Left colon (tissue), 2 donors: ENCODE measurements around the gene NGB. TPM values are rescaled to one million over a fixed set of nuclear protein-coding genes. Genes with fewer than 3 reads are reported as not detected.

ENCODE experiments used
- ATAC-seq: fragments of 200-7000 bp; cut with Tn5 transposase; one replicate; pipeline ENCODE4 v1.9.1; 2020; ENCODE audit warnings: mild to moderate bottlenecking, moderate library complexity
- DNase-seq, 2 donors: peaks; one replicate each; pipeline ENCODE4 v3.0.0-alpha.2; 2020
- intact Hi-C, 2 donors: fragments of 100-400 bp; cut with DNase I in 1 of 2; cut with micrococcal nuclease in 1 of 2; formaldehyde crosslinking; loops; one replicate each; pipeline versions ENCODE4 v1.11.2 to v1.14.0; 2022; cut with DNase I, micrococcal nuclease
- microRNA-seq, 2 donors: library from miRNA; unstranded; fragments of <30 nt; microRNA quantifications; one replicate each; pipeline versions ENCODE4 v1.1.0 to v1.2.0, GENCODE V29; 2020
- total RNA-seq, 2 donors: library from RNA; stranded (reverse); fragmentation: NEBNext Ultra II Directional; extraction: Animal tissue kit (Norgen Biotek cat#: 25700); gene quantifications; one replicate each; pipeline ENCODE4 v1.2.1, GENCODE V29; 2021
- donor health status: DM: no; HTN: no; CAD: no.
- donor health status: DM: yes; HTN: yes; CAD: no.

Gene NGB
- total RNA-seq, 2 donors from 2014 or later, result 0.31 TPM; not detected in 1

- intact Hi-C loops, result no loop called here
- ATAC-seq (no peak), DNase-seq (no peak)
Observed at GRCh38 chr14:77220246-77221017, 50.6 kb downstream of the NGB start.

GRCh38 chr14:77219591-77219990, 51.4 kb downstream of the NGB start:
- no peak for ATAC-seq

GRCh38 chr14:77217551-77217950, 53.5 kb downstream of the NGB start:
- intact Hi-C loops, result no loop called here
- no peak for DNase-seq
- no peak for ATAC-seq

More at GRCh38 chr14:77219591-77219990, 51.4 kb downstream of the NGB start:
- intact Hi-C loops, result no loop called here
- DNase-seq, result no peak

Small RNAs within 50 kb of the gene (microRNA-seq; reads per million reads assigned to microRNA genes)
- gene MIR1260A, result 0 reads per million in 2 donors

Other genes with a start within 250 kb of the NGB start
- gene IRF2BPL, start 242.5 kb downstream of the NGB start, total RNA-seq, result 10 to 100 TPM; 15.5 to 25.5 TPM
- gene CIPC, start 172.9 kb downstream of the NGB start, total RNA-seq, result 10 to 100 TPM; 50.4 to 52.0 TPM
- gene ZDHHC22, start 129.4 kb downstream of the NGB start, total RNA-seq, result not detected
- 10 to 100 TPM; 22.4 to 43.0 TPM for gene TMEM63C, start 89.4 kb downstream of the NGB start, total RNA-seq
- gene POMT2, start 49.7 kb upstream of the NGB start, total RNA-seq, result 10 to 100 TPM; 15.9 to 24.0 TPM
- gene GSTZ1, start 49.8 kb upstream of the NGB start, total RNA-seq, result 10 to 100 TPM; 30.7 to 34.4 TPM
- 1 to 10 TPM; 7.4 TPM for gene TMED8, start 105.9 kb upstream of the NGB start, total RNA-seq
- under 1 TPM; 0.31 to 0.36 TPM for gene SAMD15, start 106.2 kb upstream of the NGB start, total RNA-seq
- gene NOXRED1, start 152.3 kb upstream of the NGB start, total RNA-seq, result under 1 TPM; 0.45 to 0.46 TPM
- gene VIPAS39, start 186.4 kb upstream of the NGB start, total RNA-seq, result 10 to 100 TPM; 13.3 to 18.8 TPM
- gene AHSA1, start 186.9 kb upstream of the NGB start, total RNA-seq, result 10 to 100 TPM; 83.3 to 86.3 TPM
- under 1 TPM in 1 of 2 donors, not detected in 1; 0.14 TPM for gene ISM2, start 227.6 kb upstream of the NGB start, total RNA-seq